ENCODE measurements around the gene SEPTIN2. TPM values are rescaled to one million over a fixed set of nuclear protein-coding genes. Genes with fewer than 3 reads are reported as not detected.
A peak's percentile ranks its signal among the peaks of the same experiment; 100 is the strongest.

The SEPTIN2 gene
- total RNA-seq, 1 experiment from 2014 or later = 500 TPM

- Histone ChIP-seq H3K27ac (peak within 1 kb of the TSS; percentile 53), H3F3A (ENCODE audit: insufficient read depth, low read depth) (peaks cover 36% of the 10 kb centered on the region), H3K9me3 (ENCODE audit: insufficient read depth, low read depth) (no peaks in the 10 kb centered on the region), H3K4me1 (replicated peaks; ENCODE audit: insufficient read depth) (peaks cover 44% of the 10 kb centered on the region), H3K36me3 (ENCODE audit: low read depth) (peaks cover 29% of the 10 kb centered on the region), H4K20me1 (ENCODE audit: insufficient read depth) (peaks cover 14% of the 10 kb centered on the region; the same call in 1 of the 2 replicates), H3K9me2 (ENCODE audit: insufficient read depth) (no peaks in the 10 kb centered on the region), H3K79me2 (ENCODE audit: low read depth) (peaks cover 49% of the 10 kb centered on the region), H3K4me3 (peak within 1 kb of the TSS; percentile 89), H2AFZ (peak within 1 kb of the TSS; percentile 84), H3K27me3 (ENCODE audit: insufficient read depth, low read depth) (no peaks in the 10 kb centered on the region), H3K4me2 (peak within 1 kb of the TSS; percentile 95)
- intact Hi-C loops (cut with micrococcal nuclease; ENCODE audit: unreplicated experiment) = loop anchor here (1.0 to 10.0 kb wide), 13 partner anchors 19 to 525 kb away; partner anchors contain the start of genes HDLBP, ING5, PASK and SEPTIN2
- BruUV-seq (replicated peaks) = no TSS peak
- CTCF ChIA-PET = interaction anchor here (0.6 to 0.7 kb wide), 2 partner anchors 19 to 192 kb away, joined by 4 to 14 read pairs; no protein-coding TSS in a partner anchor
- TF ChIP-seq CTCF (conservative IDR thresholded peaks at IDR 0.05) (no peak), EZH2 (IDR thresholded peaks at IDR 0.05; ENCODE audit: low read depth) (no peak)
- POLR2A ChIA-PET (ENCODE audit: unreplicated experiment) = interaction anchor here (0.7 kb wide), 1 partner anchor 330 kb away, joined by 8 read pairs; the partner anchor contains the start of gene DTYMK
- peak; percentile 97 to 100 for DNase-seq
These were observed 40.5 kb downstream of the SEPTIN2 start, which contains the start of gene FARP2 for GRCh38 chr2:241355983-241356870. Gene FARP2, plus strand, starts transcription at chr2:241356285. Its CDS starts 16,823 bp downstream, at chr2:241373108.

DNA sequence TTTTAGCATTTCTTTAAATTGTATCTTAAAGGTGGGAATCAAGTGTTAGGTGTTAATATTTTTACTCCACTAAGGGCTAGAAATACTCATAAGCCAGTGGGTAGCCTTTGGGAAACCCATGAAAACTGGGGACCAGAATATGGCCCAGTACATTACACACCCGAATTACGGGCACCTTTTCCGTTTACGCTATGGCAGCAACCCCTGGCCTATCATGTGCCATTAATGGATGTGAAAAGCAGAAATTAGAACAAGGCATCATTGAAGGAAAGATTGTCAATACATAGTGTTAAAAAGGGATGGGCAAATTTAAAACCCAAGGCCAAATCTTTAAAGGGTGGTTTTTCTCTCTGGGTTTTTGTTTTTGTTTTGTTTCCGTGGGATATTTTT, 41.1 kb downstream of the SEPTIN2 start:
- ChIA-PET POLR2A (ENCODE audit: unreplicated experiment) (no interaction called here), CTCF (no interaction called here)
- Histone ChIP-seq H3K4me3 (peak overlapping the region; percentile 89), H3K36me3 (ENCODE audit: low read depth) (peaks cover 23% of the 10 kb centered on the region; the same call in 1 of the 2 replicates), H3K9me3 (ENCODE audit: insufficient read depth, low read depth) (no peaks in the 10 kb centered on the region), H4K20me1 (ENCODE audit: insufficient read depth) (peaks cover 14% of the 10 kb centered on the region; the same call in 1 of the 2 replicates), H3K27me3 (ENCODE audit: insufficient read depth, low read depth) (no peaks in the 10 kb centered on the region), H3K4me2 (peak overlapping the region; percentile 90), H3K79me2 (ENCODE audit: low read depth) (peaks cover 53% of the 10 kb centered on the region), H3F3A (ENCODE audit: insufficient read depth, low read depth) (peaks cover 30% of the 10 kb centered on the region), H3K4me1 (replicated peaks; ENCODE audit: insufficient read depth) (peaks cover 39% of the 10 kb centered on the region), H3K27ac (0 out of 2 replicates have a peak overlapping the region, but pooled peaks have one; percentile 4), H2AFZ (peak overlapping the region; percentile 84), H3K9me2 (ENCODE audit: insufficient read depth) (no peaks in the 10 kb centered on the region)
- no TSS peak for BruUV-seq (replicated peaks)
- no peak for TF ChIP-seq CTCF (conservative IDR thresholded peaks at IDR 0.05)
- TF ChIP-seq EZH2 (IDR thresholded peaks at IDR 0.05; ENCODE audit: low read depth) = no peak
- intact Hi-C loops (cut with micrococcal nuclease; ENCODE audit: unreplicated experiment) = loop anchor here (1.0 to 10.0 kb wide), 12 partner anchors 18 to 502 kb away; partner anchors contain the start of genes HDLBP, ING5, PASK and SEPTIN2
- DNase-seq = no peak

- ChIA-PET CTCF (no interaction called here), POLR2A (ENCODE audit: unreplicated experiment) (interaction anchor here (0.6 kb wide), 1 partner anchor 11 kb away, joined by 3 read pairs; no protein-coding TSS in a partner anchor)
These were observed 41.8 kb downstream of the SEPTIN2 start for GRCh38 chr2:241357531-241357930.

More at GRCh38 chr2:241357531-241357930, 41.8 kb downstream of the SEPTIN2 start:
- H3K27me3 ChIP-seq (ENCODE audit: insufficient read depth, low read depth) = no peaks in the 10 kb centered on the region
- BruUV-seq (replicated peaks) = no TSS peak
- H4K20me1 ChIP-seq (ENCODE audit: insufficient read depth) = peaks cover 8% of the 10 kb centered on the region; the same call in 1 of the 2 replicates
- H3K79me2 ChIP-seq (ENCODE audit: low read depth) = peaks cover 58% of the 10 kb centered on the region
- peaks cover 36% of the 10 kb centered on the region for H3K4me1 ChIP-seq (replicated peaks; ENCODE audit: insufficient read depth)
- H3K27ac ChIP-seq = no peak overlapping the region
- H3K36me3 ChIP-seq (ENCODE audit: low read depth) = peaks cover 16% of the 10 kb centered on the region; the same call in 1 of the 2 replicates
- H3K4me2 ChIP-seq = peak overlapping the region; percentile 90
- H3K4me3 ChIP-seq = peak overlapping the region; percentile 89
- no peaks in the 10 kb centered on the region for H3K9me3 ChIP-seq (ENCODE audit: insufficient read depth, low read depth)
- no peaks in the 10 kb centered on the region for H3K9me2 ChIP-seq (ENCODE audit: insufficient read depth)
- H2AFZ ChIP-seq = peak overlapping the region; percentile 84; the same call in 1 of the 2 replicates
- DNase-seq = peak in 1 of 2 experiments; percentile 40
- TF ChIP-seq CTCF (conservative IDR thresholded peaks at IDR 0.05) (no peak), EZH2 (IDR thresholded peaks at IDR 0.05; ENCODE audit: low read depth) (no peak)
- intact Hi-C loops (cut with micrococcal nuclease; ENCODE audit: unreplicated experiment) = loop anchor here (1.0 to 10.0 kb wide), 11 partner anchors 17 to 503 kb away; partner anchors contain the start of genes HDLBP, ING5, PASK and SEPTIN2
- H3F3A ChIP-seq (ENCODE audit: insufficient read depth, low read depth) = peaks cover 23% of the 10 kb centered on the region
